ENCODE measurements around the gene RIN3. TPM values are rescaled to one million over a fixed set of nuclear protein-coding genes. Genes with fewer than 3 reads are reported as not detected.
"Not testable (repeated sequence)": the region's sequence is repeated elsewhere in the genome, so short reads cannot be mapped to it uniquely, and the experiment has no call there.

Gene RIN3
- total RNA-seq, 1 experiment from 2014 or later = 0.55 TPM

DNA sequence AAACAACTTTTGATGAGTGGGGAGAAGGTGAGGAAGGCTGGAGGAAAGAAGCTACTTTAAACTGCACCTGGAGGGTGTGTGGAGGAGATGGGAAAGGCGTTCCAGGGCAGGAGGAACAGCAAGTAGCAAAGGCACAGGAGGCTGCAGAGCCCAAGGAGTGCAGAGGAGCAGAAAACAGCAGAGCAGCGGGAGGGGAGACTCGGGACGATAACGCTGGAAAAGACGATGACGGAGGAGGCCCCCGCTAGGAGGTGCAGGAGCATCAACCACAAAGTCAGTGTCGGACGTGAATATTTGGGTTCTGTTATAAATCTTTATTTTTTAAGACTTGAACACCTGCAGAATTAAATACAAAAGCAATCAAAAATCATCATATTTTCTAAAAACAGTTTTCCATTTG lies 189.9 kb downstream of the RIN3 start:
- H3K27me3 ChIP-seq (replicated peaks) = no peaks in the 10 kb centered on the region
- no peaks in the 10 kb centered on the region for H3K9me3 ChIP-seq (replicated peaks)
- H3K4me1 ChIP-seq (replicated peaks) = no peaks in the 10 kb centered on the region
- H3K4me3 ChIP-seq = no peak overlapping the region
- no peak overlapping the region for H3K27ac ChIP-seq
- peaks cover 14% of the 10 kb centered on the region for H3K36me3 ChIP-seq
- no peak for DNase-seq (ENCODE audit: low read depth in 1 of 2, low spot score in 2 of 2)

DNA sequence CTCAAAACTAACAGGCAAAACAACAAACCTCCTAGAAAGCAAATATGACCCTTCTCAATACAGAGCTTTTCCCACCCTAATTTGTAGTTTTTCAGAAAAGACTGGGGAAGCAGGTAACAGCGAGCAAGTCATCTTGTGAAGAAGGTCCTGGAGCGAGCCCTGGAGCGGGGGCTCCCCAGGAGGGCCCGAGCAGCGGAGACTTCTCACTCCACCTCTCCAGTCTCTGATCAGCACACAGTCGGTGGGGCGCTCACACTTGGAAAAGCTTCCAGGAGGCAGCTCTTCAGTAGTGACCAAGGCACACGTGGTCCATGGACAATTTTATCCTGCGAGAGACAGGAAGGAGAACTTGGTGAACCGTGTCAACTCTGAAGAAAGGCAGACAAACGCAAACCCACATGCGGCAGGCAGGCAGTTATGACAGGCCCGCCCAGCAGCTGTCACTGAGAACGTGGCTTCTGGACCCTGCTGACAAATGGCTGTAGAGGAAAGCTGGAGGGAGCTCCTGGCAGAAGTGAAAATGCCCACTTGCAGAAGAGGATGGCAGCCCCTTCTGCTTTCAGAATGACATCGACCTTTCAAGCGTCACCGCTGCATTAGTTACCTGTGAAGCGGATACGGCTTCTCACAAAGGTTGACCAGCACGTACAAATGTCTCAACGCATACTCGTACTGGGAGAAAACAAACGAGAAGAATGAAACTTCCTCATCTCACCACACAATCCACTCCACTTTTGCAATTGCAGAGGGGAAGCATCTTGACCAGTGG lies 190.6 kb downstream of the RIN3 start:
- H3K36me3 ChIP-seq = peaks cover 14% of the 10 kb centered on the region
- 0 out of 2 replicates have a peak, but pooled peaks cover under 1% of the 10 kb centered on the region for H3K4me1 ChIP-seq (replicated peaks)
- H3K9me3 ChIP-seq (replicated peaks) = no peaks in the 10 kb centered on the region
- H3K4me3 ChIP-seq = no peak overlapping the region
- no peak for DNase-seq (ENCODE audit: low read depth in 1 of 2, low spot score in 2 of 2)
- H3K27ac ChIP-seq = no peak overlapping the region
- no peaks in the 10 kb centered on the region for H3K27me3 ChIP-seq (replicated peaks)

DNA sequence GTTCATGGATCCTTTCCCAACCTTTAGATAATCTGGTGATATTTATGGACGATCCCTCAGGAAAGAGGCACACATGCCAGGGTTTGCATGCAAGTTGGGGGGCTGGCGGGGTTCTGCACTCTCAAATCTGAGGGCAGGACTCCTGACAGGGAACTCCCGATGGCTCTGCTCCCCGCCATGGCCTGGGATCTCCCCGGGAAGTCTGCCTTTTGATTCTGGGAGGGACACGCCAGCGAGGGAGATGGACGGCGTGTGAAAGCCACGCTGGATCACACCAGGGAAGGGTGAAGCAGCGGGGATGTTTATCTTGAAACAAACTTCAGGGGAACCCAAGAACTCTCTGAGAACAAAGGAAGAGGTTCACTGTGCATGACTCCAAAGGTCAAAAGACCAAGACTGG lies 191.2 kb downstream of the RIN3 start:
- Histone ChIP-seq H3K9me3 (replicated peaks) (no peaks in the 10 kb centered on the region), H3K36me3 (peaks cover 18% of the 10 kb centered on the region), H3K4me3 (no peak overlapping the region), H3K27ac (no peak overlapping the region), H3K4me1 (replicated peaks) (0 out of 2 replicates have a peak, but pooled peaks cover 4% of the 10 kb centered on the region), H3K27me3 (replicated peaks) (no peaks in the 10 kb centered on the region)
- no peak for DNase-seq (ENCODE audit: low read depth in 1 of 2, low spot score in 2 of 2)

DNA sequence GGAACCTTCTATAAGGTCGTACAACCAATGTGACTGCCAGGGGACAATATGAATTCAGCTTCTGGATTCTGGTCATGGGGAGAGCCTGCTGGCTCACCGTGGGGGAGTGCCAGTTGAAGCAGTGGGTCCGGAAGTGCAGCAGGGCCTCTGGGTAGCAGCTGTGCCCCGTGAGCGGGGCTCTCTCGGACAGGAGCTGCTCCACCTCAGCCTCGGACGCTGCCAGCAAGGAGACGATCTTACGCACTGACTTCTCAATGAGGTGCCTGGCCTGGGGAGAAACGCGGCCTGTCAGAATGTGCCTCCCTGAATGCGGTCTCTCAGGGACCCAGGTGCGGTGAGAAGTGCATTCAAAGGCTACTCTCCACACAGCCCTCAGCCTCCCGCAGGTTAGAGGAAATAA lies 192.8 kb downstream of the RIN3 start:
- no peaks in the 10 kb centered on the region for H3K27me3 ChIP-seq (replicated peaks)
- H3K4me3 ChIP-seq = no peak overlapping the region
- H3K27ac ChIP-seq = no peak overlapping the region
- H3K9me3 ChIP-seq (replicated peaks) = no peaks in the 10 kb centered on the region
- 0 out of 2 replicates have a peak, but pooled peaks cover 4% of the 10 kb centered on the region for H3K4me1 ChIP-seq (replicated peaks)
- H3K36me3 ChIP-seq = peaks cover 22% of the 10 kb centered on the region
- DNase-seq (ENCODE audit: low read depth in 1 of 2, low spot score in 2 of 2) = no peak

GRCh38 chr14:92709340-92710000 lies 195.9 kb downstream of the RIN3 start:
- no peak for DNase-seq (ENCODE audit: low read depth in 1 of 2, low spot score in 2 of 2)
- H3K4me1 ChIP-seq (replicated peaks) = 0 out of 2 replicates have a peak, but pooled peaks cover 4% of the 10 kb centered on the region
- no peak overlapping the region for H3K27ac ChIP-seq
- H3K4me3 ChIP-seq = no peak overlapping the region
- no peaks in the 10 kb centered on the region for H3K27me3 ChIP-seq (replicated peaks)
- H3K36me3 ChIP-seq = peaks cover 37% of the 10 kb centered on the region
- H3K9me3 ChIP-seq (replicated peaks) = no peaks in the 10 kb centered on the region

GRCh38 chr14:92710001-92710341 lies 196.4 kb downstream of the RIN3 start:
- Histone ChIP-seq H3K9me3 (replicated peaks) (no peaks in the 10 kb centered on the region), H3K27ac (no peak overlapping the region), H3K4me1 (replicated peaks) (0 out of 2 replicates have a peak, but pooled peaks cover 4% of the 10 kb centered on the region), H3K4me3 (no peak overlapping the region), H3K36me3 (peaks cover 39% of the 10 kb centered on the region), H3K27me3 (replicated peaks) (no peaks in the 10 kb centered on the region)
- DNase-seq (ENCODE audit: low read depth in 1 of 2, low spot score in 2 of 2) = no peak

GRCh38 chr14:92711976-92712653 lies 198.5 kb downstream of the RIN3 start:
- H3K36me3 ChIP-seq = peaks cover 25% of the 10 kb centered on the region
- no peak for DNase-seq (ENCODE audit: low read depth in 1 of 2, low spot score in 2 of 2)
- H3K4me3 ChIP-seq = no peak overlapping the region
- no peaks in the 10 kb centered on the region for H3K27me3 ChIP-seq (replicated peaks)
- no peak overlapping the region for H3K27ac ChIP-seq
- H3K9me3 ChIP-seq (replicated peaks) = no peaks in the 10 kb centered on the region
- H3K4me1 ChIP-seq (replicated peaks) = 0 out of 2 replicates have a peak, but pooled peaks cover 4% of the 10 kb centered on the region

DNA sequence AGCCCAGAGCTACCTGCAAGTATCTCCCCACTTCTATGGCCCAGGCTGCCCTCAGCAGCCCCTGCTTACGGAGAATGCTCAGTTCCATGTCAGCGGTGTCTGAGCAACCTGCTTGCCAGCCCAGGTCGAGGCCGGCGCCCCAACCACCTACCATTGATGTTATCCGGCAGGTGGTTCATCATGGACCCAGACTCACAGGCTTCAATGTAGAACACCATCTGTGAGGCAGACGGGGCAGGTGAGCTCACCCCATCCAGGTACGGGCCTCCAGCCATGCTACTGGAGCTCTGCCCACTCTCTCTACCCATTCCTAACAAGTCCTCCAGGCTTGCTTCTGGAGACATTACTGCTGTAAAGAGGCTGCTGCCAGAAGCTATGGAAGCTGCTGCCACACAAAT lies 199.1 kb downstream of the RIN3 start:
- no peaks in the 10 kb centered on the region for H3K9me3 ChIP-seq (replicated peaks)
- H3K27ac ChIP-seq = no peak overlapping the region
- DNase-seq (ENCODE audit: low read depth in 1 of 2, low spot score in 2 of 2) = no peak
- H3K4me3 ChIP-seq = no peak overlapping the region
- H3K27me3 ChIP-seq (replicated peaks) = no peaks in the 10 kb centered on the region
- H3K4me1 ChIP-seq (replicated peaks) = 0 out of 2 replicates have a peak, but pooled peaks cover 4% of the 10 kb centered on the region
- H3K36me3 ChIP-seq = peaks cover 25% of the 10 kb centered on the region

DNA sequence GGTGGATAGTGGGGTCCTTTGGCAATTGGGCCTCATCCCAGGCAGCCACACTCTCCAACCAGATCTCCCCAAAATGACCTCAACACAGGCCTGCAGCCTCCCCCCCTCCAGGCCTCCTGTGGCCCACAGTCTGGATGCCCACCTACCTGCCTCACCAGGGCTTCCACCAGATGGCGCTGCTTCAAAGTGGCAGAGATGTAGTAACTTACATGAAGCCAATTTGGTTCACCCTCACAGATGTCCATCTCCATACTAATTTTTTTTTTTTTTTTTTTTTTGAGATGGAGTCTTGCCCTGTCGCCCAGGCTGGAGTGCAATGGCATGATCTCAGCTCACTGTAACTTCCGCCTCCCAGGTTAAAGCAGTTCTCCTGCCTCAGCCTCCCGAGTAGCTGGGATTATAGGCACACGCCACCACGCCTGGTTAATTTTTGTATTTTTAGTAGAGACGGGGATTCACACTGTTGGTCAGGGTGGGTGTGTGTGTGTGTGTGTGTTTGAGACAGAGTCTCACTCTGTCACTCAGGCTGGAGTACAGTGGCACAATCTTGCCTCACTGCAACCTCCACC lies 201.2 kb downstream of the RIN3 start:
- H3K27ac ChIP-seq; H3K4me1 ChIP-seq (replicated peaks); H3K4me3 ChIP-seq; H3K9me3 ChIP-seq (replicated peaks); H3K27me3 ChIP-seq (replicated peaks): not testable (repeated sequence)
- DNase-seq (ENCODE audit: low read depth in 1 of 2, low spot score in 2 of 2) = peak; percentile 33 to 79
- peaks cover 21% of the 10 kb centered on the region for H3K36me3 ChIP-seq

GRCh38 chr14:92716131-92716530 lies 202.6 kb downstream of the RIN3 start:
- H3K4me1 ChIP-seq (replicated peaks) = no peaks in the 10 kb centered on the region; the same call in 1 of the 2 replicates
- no peaks in the 10 kb centered on the region for H3K9me3 ChIP-seq (replicated peaks)

GRCh38 chr14:92717571-92718042 lies 204.0 kb downstream of the RIN3 start:
- Histone ChIP-seq H3K27me3 (replicated peaks) (no peaks in the 10 kb centered on the region), H3K36me3 (peaks cover 16% of the 10 kb centered on the region), H3K4me3 (no peak overlapping the region), H3K4me1 (replicated peaks) (no peaks in the 10 kb centered on the region; the same call in 1 of the 2 replicates), H3K9me3 (replicated peaks) (no peaks in the 10 kb centered on the region), H3K27ac (no peak overlapping the region)
- no peak for DNase-seq (ENCODE audit: low read depth in 1 of 2, low spot score in 2 of 2)

More at GRCh38 chr14:92716131-92716530, 202.6 kb downstream of the RIN3 start:
- Histone ChIP-seq H3K36me3 (peaks cover 18% of the 10 kb centered on the region), H3K27me3 (replicated peaks) (no peaks in the 10 kb centered on the region), H3K27ac (no peak overlapping the region), H3K4me3 (no peak overlapping the region)
- DNase-seq (ENCODE audit: low read depth in 1 of 2, low spot score in 2 of 2) = no peak

- H3K27me3 ChIP-seq (replicated peaks) = no peaks in the 10 kb centered on the region
- H3K27ac ChIP-seq = no peak overlapping the region
- no peaks in the 10 kb centered on the region; the same call in 1 of the 2 replicates for H3K4me1 ChIP-seq (replicated peaks)
- no peak for DNase-seq (ENCODE audit: low read depth in 1 of 2, low spot score in 2 of 2)
- H3K36me3 ChIP-seq = peaks cover 13% of the 10 kb centered on the region
- no peaks in the 10 kb centered on the region for H3K9me3 ChIP-seq (replicated peaks)
- no peak overlapping the region for H3K4me3 ChIP-seq
Observed at GRCh38 chr14:92718664-92719063, 205.1 kb downstream of the RIN3 start.

DNA sequence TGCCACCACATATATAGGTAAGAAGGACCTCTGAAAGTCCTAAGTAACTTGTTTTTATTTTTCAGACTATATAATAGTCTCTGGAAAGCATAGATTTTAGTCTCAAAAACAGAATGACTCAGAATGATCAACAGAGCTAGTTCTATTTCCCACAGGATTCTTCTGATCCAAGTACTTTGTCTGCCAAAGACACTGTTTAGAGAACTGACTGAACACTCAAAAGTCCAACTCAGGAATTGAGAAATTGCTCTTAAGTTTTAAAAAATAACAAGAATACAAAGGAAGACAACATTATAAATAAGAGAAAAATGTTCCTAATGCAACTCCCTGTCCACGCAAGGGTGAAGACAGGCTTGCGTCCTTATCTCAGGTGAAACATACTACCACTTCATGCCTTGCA lies 205.8 kb downstream of the RIN3 start:
- Histone ChIP-seq H3K4me3 (no peak overlapping the region), H3K27ac (no peak overlapping the region), H3K4me1 (replicated peaks) (no peaks in the 10 kb centered on the region; the same call in 1 of the 2 replicates), H3K36me3 (peaks cover 5% of the 10 kb centered on the region), H3K9me3 (replicated peaks) (no peaks in the 10 kb centered on the region), H3K27me3 (replicated peaks) (no peaks in the 10 kb centered on the region)
- DNase-seq (ENCODE audit: low read depth in 1 of 2, low spot score in 2 of 2) = no peak
